ENCODE results near the gene RCHY1.
"Not testable (repeated sequence)": the region's sequence is repeated elsewhere in the genome, so short reads cannot be mapped to it uniquely, and the experiment has no call there.

RCHY1 gene

GRCh38 chr4:75516144-75516543, 1.9 kb upstream of the RCHY1 start:
- no peak for FAIRE-seq
- DNase-seq (ENCODE audit: low spot score) = no peak

- DNase-seq (ENCODE audit: low spot score) = no peak
- FAIRE-seq = no peak
Measured at GRCh38 chr4:75514949-75515612, 878 bp upstream of the RCHY1 start.

GRCh38 chr4:75513526-75514130, 575 bp downstream of the RCHY1 start:
- no peak for DNase-seq (ENCODE audit: low spot score)
- no peak for FAIRE-seq

- FAIRE-seq (no peak), DNase-seq (ENCODE audit: low spot score) (peak; percentile 40)
Measured at GRCh38 chr4:75512386-75513211, 1.6 kb downstream of the RCHY1 start.

- DNase-seq (ENCODE audit: low spot score) (no peak), FAIRE-seq (no peak)
Measured at GRCh38 chr4:75511841-75512240, 2.4 kb downstream of the RCHY1 start.

GRCh38 chr4:75509592-75509991, 4.6 kb downstream of the RCHY1 start:
- FAIRE-seq; DNase-seq (ENCODE audit: low spot score): not testable (repeated sequence)

GRCh38 chr4:75505630-75506029, 8.6 kb downstream of the RCHY1 start:
- no peak for FAIRE-seq
- no peak for DNase-seq (ENCODE audit: low spot score)

GRCh38 chr4:75502671-75503070, 11.5 kb downstream of the RCHY1 start:
- FAIRE-seq = no peak
- DNase-seq (ENCODE audit: low spot score) = no peak

- no peak for FAIRE-seq
Measured at GRCh38 chr4:75499900-75500299, 14.3 kb downstream of the RCHY1 start.

GRCh38 chr4:75498041-75498440, 16.2 kb downstream of the RCHY1 start:
- FAIRE-seq (no peak), DNase-seq (ENCODE audit: low spot score) (no peak)

More at GRCh38 chr4:75499900-75500299, 14.3 kb downstream of the RCHY1 start:
- no peak for DNase-seq (ENCODE audit: low spot score)

GRCh38 chr4:75497133-75497532, 17.1 kb downstream of the RCHY1 start:
- FAIRE-seq (no peak), DNase-seq (ENCODE audit: low spot score) (no peak)

GRCh38 chr4:75496406-75496805, 17.8 kb downstream of the RCHY1 start:
- no peak for FAIRE-seq

GRCh38 chr4:75495476-75495875, 18.7 kb downstream of the RCHY1 start:
- FAIRE-seq (no peak), DNase-seq (ENCODE audit: low spot score) (no peak)

More at GRCh38 chr4:75496406-75496805, 17.8 kb downstream of the RCHY1 start:
- no peak for DNase-seq (ENCODE audit: low spot score)

GRCh38 chr4:75494563-75494962, 19.6 kb downstream of the RCHY1 start:
- FAIRE-seq (no peak), DNase-seq (ENCODE audit: low spot score) (no peak)

GRCh38 chr4:75490155-75490554, 24.0 kb downstream of the RCHY1 start:
- no peak for FAIRE-seq
- no peak for DNase-seq (ENCODE audit: low spot score)

GRCh38 chr4:75484190-75484589, 30.0 kb downstream of the RCHY1 start:
- DNase-seq (ENCODE audit: low spot score) (no peak), FAIRE-seq (no peak)

GRCh38 chr4:75477201-75477600, 37.0 kb downstream of the RCHY1 start:
- DNase-seq (ENCODE audit: low spot score) = no peak
- FAIRE-seq = no peak

- no peak for DNase-seq (ENCODE audit: low spot score)
- FAIRE-seq = no peak
Measured at GRCh38 chr4:75470738-75471137, 43.5 kb downstream of the RCHY1 start.

GRCh38 chr4:75469896-75470295, 44.3 kb downstream of the RCHY1 start:
- no peak for FAIRE-seq
- no peak for DNase-seq (ENCODE audit: low spot score)

- no peak for FAIRE-seq
- no peak for DNase-seq (ENCODE audit: low spot score)
Measured at GRCh38 chr4:75457365-75457764, 56.8 kb downstream of the RCHY1 start.

- FAIRE-seq = no peak
- no peak for DNase-seq (ENCODE audit: low spot score)
Measured at GRCh38 chr4:75434105-75434504, 80.1 kb downstream of the RCHY1 start.

- FAIRE-seq (no peak), DNase-seq (ENCODE audit: low spot score) (peak; percentile 12)
Measured at GRCh38 chr4:75432683-75433082, 81.5 kb downstream of the RCHY1 start.
